ENCODE data around the gene LYSMD4. TPM values are rescaled to one million over a fixed set of nuclear protein-coding genes. Genes with fewer than 3 reads are reported as not detected.
A peak's percentile ranks its signal among the peaks of the same experiment; 100 is the strongest.
"Not testable (repeated sequence)": the region's sequence is repeated elsewhere in the genome, so short reads cannot be mapped to it uniquely, and the experiment has no call there.

LYSMD4 gene
- polyA plus RNA-seq (2013, experiment 1 of 4), result 16.8 TPM
- 18.4 TPM for polyA plus RNA-seq (2013, experiment 2 of 4)
- 13.8 TPM for polyA plus RNA-seq (2013, experiment 3 of 4)
- polyA plus RNA-seq (2013, experiment 4 of 4), result 14.8 TPM

DNA sequence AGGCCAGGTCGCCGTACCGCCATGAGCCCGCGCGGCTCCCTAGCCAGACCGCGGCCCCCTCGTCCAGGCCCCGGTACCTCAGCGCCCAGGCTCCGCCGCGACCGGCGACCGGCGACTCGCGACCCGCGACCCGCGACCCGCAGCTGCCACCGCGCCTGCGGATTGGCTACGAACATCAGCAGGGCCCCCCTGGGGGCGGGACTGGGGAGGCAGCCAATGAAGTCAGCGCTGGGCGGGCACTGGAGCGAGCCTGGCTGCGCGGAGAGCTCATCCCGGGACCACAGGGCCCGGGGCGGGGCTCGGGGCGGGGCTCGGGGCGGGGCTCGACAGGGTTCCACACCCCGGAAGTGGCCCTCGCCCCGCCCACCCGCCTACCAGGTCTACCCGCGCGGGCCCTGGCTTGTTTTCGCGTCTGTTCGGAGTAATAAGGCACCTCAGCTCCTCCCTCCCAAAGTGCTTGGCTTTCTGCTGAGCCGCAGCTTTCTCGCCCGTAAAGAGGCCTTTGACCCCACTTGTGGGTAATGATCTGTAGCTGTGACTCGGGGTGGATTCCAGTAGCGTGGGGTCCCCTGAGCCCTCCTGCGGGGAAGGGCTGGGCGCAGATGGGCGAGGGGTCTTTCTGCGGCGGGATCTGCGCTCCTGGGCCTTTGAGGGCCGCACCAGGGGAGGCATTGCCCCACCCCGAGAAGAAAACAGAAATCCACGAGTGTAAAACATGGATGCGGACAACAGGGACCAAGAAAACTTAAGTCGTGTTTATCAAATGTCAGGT lies at the start of gene LYSMD4:
Gene LYSMD4 (minus strand): TSS at position 170 of the 772 bp plus-strand sequence. CDS start 1,438 bp downstream, outside the sequence.
- H3K27me3 ChIP-seq (ENCODE audit: control insufficient read depth, insufficient read depth, low read length, poor library complexity, severe bottlenecking), result peaks cover 19% of the 10 kb centered on the region
- H3K4me1 ChIP-seq (ENCODE audit: control insufficient read depth, insufficient read depth, low read length), result peaks cover 8% of the 10 kb centered on the region
- H3K4me3 ChIP-seq (ENCODE audit: insufficient read depth, low read depth, low read length), result peak within 1 kb of the TSS; percentile 83
- peak within 1 kb of the TSS; percentile 3 for H3K27ac ChIP-seq (ENCODE audit: insufficient read depth, low read depth, low read length, poor library complexity, severe bottlenecking)
- peaks cover 8% of the 10 kb centered on the region for H3K36me3 ChIP-seq (ENCODE audit: control insufficient read depth, insufficient read depth, low read length)
- 15 to 16% methylated on average over 69 of the region's 69 CpGs for WGBS, 2 experiments
- H3K9me3 ChIP-seq (ENCODE audit: control insufficient read depth, low read length), result no peaks in the 10 kb centered on the region

- not testable (repeated sequence) for H3K27ac ChIP-seq (ENCODE audit: insufficient read depth, low read depth, low read length, poor library complexity, severe bottlenecking); H3K9me3 ChIP-seq (ENCODE audit: control insufficient read depth, low read length); H3K36me3 ChIP-seq (ENCODE audit: control insufficient read depth, insufficient read depth, low read length); H3K27me3 ChIP-seq (ENCODE audit: control insufficient read depth, insufficient read depth, low read length, poor library complexity, severe bottlenecking); H3K4me3 ChIP-seq (ENCODE audit: insufficient read depth, low read depth, low read length); H3K4me1 ChIP-seq (ENCODE audit: control insufficient read depth, insufficient read depth, low read length)
- WGBS, 2 experiments, result 86% methylated on average over 1 of the region's 4 CpGs; no CpG with 5 or more reads in 1 of the 2 experiments
Measured at GRCh38 chr15:99782029-99782428, 48.8 kb upstream of the LYSMD4 start.

DNA sequence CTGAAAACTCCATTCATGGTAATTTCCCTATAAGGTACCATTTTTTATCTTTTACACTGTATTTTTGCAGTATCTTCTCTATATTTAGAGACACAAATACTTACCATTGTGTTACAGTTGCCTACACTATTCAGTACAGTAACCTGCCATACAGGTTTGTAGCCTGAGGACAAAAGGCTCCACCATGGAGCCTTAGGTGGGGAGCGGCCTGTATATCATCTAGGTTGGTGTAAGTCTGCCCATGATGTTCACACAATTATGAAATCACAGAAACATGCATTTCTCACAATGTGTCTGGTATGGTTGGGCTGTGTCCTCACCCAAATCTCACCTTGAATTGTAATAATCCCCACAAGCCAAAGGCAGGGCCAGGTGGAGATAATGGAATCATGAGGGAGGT lies 43.9 kb upstream of the LYSMD4 start:
- no peaks in the 10 kb centered on the region for H3K36me3 ChIP-seq (ENCODE audit: control insufficient read depth, insufficient read depth, low read length)
- no peaks in the 10 kb centered on the region for H3K27me3 ChIP-seq (ENCODE audit: control insufficient read depth, insufficient read depth, low read length, poor library complexity, severe bottlenecking)
- no peaks in the 10 kb centered on the region for H3K9me3 ChIP-seq (ENCODE audit: control insufficient read depth, low read length)
- no peak overlapping the region for H3K27ac ChIP-seq (ENCODE audit: insufficient read depth, low read depth, low read length, poor library complexity, severe bottlenecking)
- no peaks in the 10 kb centered on the region for H3K4me1 ChIP-seq (ENCODE audit: control insufficient read depth, insufficient read depth, low read length)
- 100% methylated on average over 1 of the region's 1 CpG for WGBS, 2 experiments
- H3K4me3 ChIP-seq (ENCODE audit: insufficient read depth, low read depth, low read length), result no peak overlapping the region

DNA sequence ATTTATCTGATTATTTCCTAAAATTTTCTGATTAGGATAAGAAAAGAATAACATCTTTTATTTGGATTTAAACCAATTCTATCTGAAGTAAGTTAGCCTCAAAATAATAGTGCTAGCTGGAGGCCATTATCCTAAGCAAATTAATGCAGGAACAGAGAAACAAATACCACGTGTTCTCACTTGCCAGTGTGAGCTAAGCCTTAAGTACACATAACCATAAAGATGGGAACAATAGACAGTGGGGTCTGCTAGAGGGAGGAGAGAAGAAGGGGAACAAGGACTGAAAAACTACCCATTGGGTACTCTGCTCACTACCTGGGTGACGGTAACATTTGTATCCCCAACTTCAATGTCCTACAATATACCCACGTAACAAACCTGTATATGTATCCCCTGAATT lies 31.3 kb upstream of the LYSMD4 start:
- no peaks in the 10 kb centered on the region for H3K27me3 ChIP-seq (ENCODE audit: control insufficient read depth, insufficient read depth, low read length, poor library complexity, severe bottlenecking)
- H3K4me3 ChIP-seq (ENCODE audit: insufficient read depth, low read depth, low read length), result no peak overlapping the region
- no peaks in the 10 kb centered on the region for H3K36me3 ChIP-seq (ENCODE audit: control insufficient read depth, insufficient read depth, low read length)
- H3K9me3 ChIP-seq (ENCODE audit: control insufficient read depth, low read length), result no peaks in the 10 kb centered on the region
- H3K4me1 ChIP-seq (ENCODE audit: control insufficient read depth, insufficient read depth, low read length), result no peaks in the 10 kb centered on the region
- 43 to 83% methylated on average over 1 of the region's 3 CpGs for WGBS, 2 experiments
- no peak overlapping the region for H3K27ac ChIP-seq (ENCODE audit: insufficient read depth, low read depth, low read length, poor library complexity, severe bottlenecking)

- Histone ChIP-seq H3K36me3 (ENCODE audit: control insufficient read depth, insufficient read depth, low read length) (no peaks in the 10 kb centered on the region), H3K4me3 (ENCODE audit: insufficient read depth, low read depth, low read length) (no peak overlapping the region), H3K4me1 (ENCODE audit: control insufficient read depth, insufficient read depth, low read length) (no peaks in the 10 kb centered on the region), H3K9me3 (ENCODE audit: control insufficient read depth, low read length) (no peaks in the 10 kb centered on the region), H3K27me3 (ENCODE audit: control insufficient read depth, insufficient read depth, low read length, poor library complexity, severe bottlenecking) (no peaks in the 10 kb centered on the region), H3K27ac (ENCODE audit: insufficient read depth, low read depth, low read length, poor library complexity, severe bottlenecking) (no peak overlapping the region)
- 67% methylated on average over 1 of the region's 2 CpGs; no CpG with 5 or more reads in 1 of the 2 experiments for WGBS, 2 experiments
Measured at GRCh38 chr15:99763827-99764226, 30.6 kb upstream of the LYSMD4 start.

- H3K9me3 ChIP-seq (ENCODE audit: control insufficient read depth, low read length), result no peaks in the 10 kb centered on the region
Measured at GRCh38 chr15:99762288-99762687, 29.1 kb upstream of the LYSMD4 start.

GRCh38 chr15:99755692-99756409 lies 22.6 kb upstream of the LYSMD4 start:
- Histone ChIP-seq H3K27me3 (ENCODE audit: control insufficient read depth, insufficient read depth, low read length, poor library complexity, severe bottlenecking) (no peaks in the 10 kb centered on the region), H3K4me1 (ENCODE audit: control insufficient read depth, insufficient read depth, low read length) (peaks cover 8% of the 10 kb centered on the region), H3K36me3 (ENCODE audit: control insufficient read depth, insufficient read depth, low read length) (no peaks in the 10 kb centered on the region), H3K9me3 (ENCODE audit: control insufficient read depth, low read length) (no peaks in the 10 kb centered on the region), H3K27ac (ENCODE audit: insufficient read depth, low read depth, low read length, poor library complexity, severe bottlenecking) (no peak overlapping the region), H3K4me3 (ENCODE audit: insufficient read depth, low read depth, low read length) (no peak overlapping the region)
- 17 to 18% methylated on average over 6 to 7 of the region's 7 CpGs for WGBS, 2 experiments

More at GRCh38 chr15:99762288-99762687, 29.1 kb upstream of the LYSMD4 start:
- H3K36me3 ChIP-seq (ENCODE audit: control insufficient read depth, insufficient read depth, low read length), result no peaks in the 10 kb centered on the region
- no peaks in the 10 kb centered on the region for H3K27me3 ChIP-seq (ENCODE audit: control insufficient read depth, insufficient read depth, low read length, poor library complexity, severe bottlenecking)
- 86 to 100% methylated on average over 1 of the region's 1 CpG for WGBS, 2 experiments
- no peak overlapping the region for H3K4me3 ChIP-seq (ENCODE audit: insufficient read depth, low read depth, low read length)
- no peak overlapping the region for H3K27ac ChIP-seq (ENCODE audit: insufficient read depth, low read depth, low read length, poor library complexity, severe bottlenecking)
- no peaks in the 10 kb centered on the region for H3K4me1 ChIP-seq (ENCODE audit: control insufficient read depth, insufficient read depth, low read length)

GRCh38 chr15:99753066-99753465 lies 19.8 kb upstream of the LYSMD4 start:
- Histone ChIP-seq H3K9me3 (ENCODE audit: control insufficient read depth, low read length) (no peaks in the 10 kb centered on the region), H3K27me3 (ENCODE audit: control insufficient read depth, insufficient read depth, low read length, poor library complexity, severe bottlenecking) (no peaks in the 10 kb centered on the region)
- 58 to 61% methylated on average over 4 of the region's 4 CpGs for WGBS, 2 experiments

DNA sequence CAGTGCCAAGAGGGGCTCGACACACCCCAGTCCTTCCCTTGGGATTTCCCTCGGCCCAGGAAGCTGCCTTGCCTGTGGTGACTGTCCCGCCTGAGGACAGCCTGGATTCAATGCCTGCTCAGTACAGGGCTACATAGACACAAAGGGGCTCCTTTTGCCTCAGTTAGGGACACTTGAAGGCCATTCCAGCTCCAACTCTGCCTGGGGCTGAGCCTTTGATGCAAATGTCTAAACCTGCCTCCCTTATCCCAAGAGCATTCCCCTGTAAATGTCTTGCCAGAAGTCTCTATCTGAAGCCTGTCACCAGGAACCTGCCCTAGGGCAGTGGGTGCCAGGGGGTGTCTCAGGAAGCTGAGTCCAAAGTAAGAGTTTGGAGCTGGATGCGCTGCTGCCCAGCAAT lies 19.3 kb upstream of the LYSMD4 start:
- Histone ChIP-seq H3K4me3 (ENCODE audit: insufficient read depth, low read depth, low read length) (no peak overlapping the region), H3K9me3 (ENCODE audit: control insufficient read depth, low read length) (no peaks in the 10 kb centered on the region), H3K36me3 (ENCODE audit: control insufficient read depth, insufficient read depth, low read length) (no peaks in the 10 kb centered on the region), H3K27me3 (ENCODE audit: control insufficient read depth, insufficient read depth, low read length, poor library complexity, severe bottlenecking) (no peaks in the 10 kb centered on the region), H3K27ac (ENCODE audit: insufficient read depth, low read depth, low read length, poor library complexity, severe bottlenecking) (no peak overlapping the region), H3K4me1 (ENCODE audit: control insufficient read depth, insufficient read depth, low read length) (peaks cover 8% of the 10 kb centered on the region)
- WGBS, 2 experiments, result 91 to 92% methylated on average over 4 of the region's 4 CpGs

More at GRCh38 chr15:99753066-99753465, 19.8 kb upstream of the LYSMD4 start:
- no peak overlapping the region for H3K27ac ChIP-seq (ENCODE audit: insufficient read depth, low read depth, low read length, poor library complexity, severe bottlenecking)
- no peaks in the 10 kb centered on the region for H3K36me3 ChIP-seq (ENCODE audit: control insufficient read depth, insufficient read depth, low read length)
- H3K4me3 ChIP-seq (ENCODE audit: insufficient read depth, low read depth, low read length), result no peak overlapping the region
- H3K4me1 ChIP-seq (ENCODE audit: control insufficient read depth, insufficient read depth, low read length), result peaks cover 8% of the 10 kb centered on the region

DNA sequence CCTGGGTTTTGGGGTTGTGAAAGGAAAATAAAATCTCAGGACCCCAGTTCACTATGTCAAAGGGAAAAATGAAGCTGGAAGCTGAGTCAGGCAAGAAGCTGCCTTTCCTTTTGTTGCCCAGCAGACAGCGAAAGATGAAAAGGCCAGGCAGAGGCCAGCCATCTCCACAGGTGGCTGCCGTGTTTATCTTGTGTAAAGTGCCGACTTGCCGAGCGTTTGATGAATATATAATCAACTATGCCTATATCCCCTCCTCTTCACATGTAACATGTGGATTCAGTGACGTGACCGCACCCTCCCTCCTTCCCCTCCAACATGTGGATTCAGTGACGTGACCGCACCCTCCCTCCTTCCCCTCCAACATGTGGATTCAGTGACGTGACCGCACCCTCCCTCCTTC lies 17.1 kb upstream of the LYSMD4 start:
- H3K9me3 ChIP-seq (ENCODE audit: control insufficient read depth, low read length); H3K4me3 ChIP-seq (ENCODE audit: insufficient read depth, low read depth, low read length); H3K27ac ChIP-seq (ENCODE audit: insufficient read depth, low read depth, low read length, poor library complexity, severe bottlenecking); H3K4me1 ChIP-seq (ENCODE audit: control insufficient read depth, insufficient read depth, low read length); H3K36me3 ChIP-seq (ENCODE audit: control insufficient read depth, insufficient read depth, low read length); H3K27me3 ChIP-seq (ENCODE audit: control insufficient read depth, insufficient read depth, low read length, poor library complexity, severe bottlenecking): not testable (repeated sequence)
- WGBS, 2 experiments, result 81 to 82% methylated on average over 11 of the region's 11 CpGs
